ENCODE measurements around the gene TUT4. TPM values are rescaled to one million over a fixed set of nuclear protein-coding genes. Genes with fewer than 3 reads are reported as not detected.

TUT4 gene
- total RNA-seq, 1 donor from 2014 or later: 17.6 TPM

DNA sequence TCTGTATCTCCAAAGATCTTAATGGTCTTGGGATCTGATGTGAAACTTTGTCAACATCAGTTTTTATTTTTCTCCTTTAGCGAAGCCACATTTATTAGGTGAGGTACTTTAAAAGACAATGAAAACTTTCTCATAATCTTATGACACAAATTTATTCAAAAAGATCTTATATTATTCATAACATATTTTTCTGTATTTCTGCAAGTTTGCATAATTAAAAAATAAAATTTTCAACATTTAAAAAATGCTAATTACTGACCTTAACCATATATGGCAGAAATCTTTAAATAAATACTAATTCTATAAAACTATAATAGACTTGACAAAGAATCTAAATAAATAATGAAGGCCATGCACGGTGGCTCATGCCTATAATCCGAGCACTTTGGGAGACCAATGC lies 75.9 kb downstream of the TUT4 start:
- peaks cover 4% of the 10 kb centered on the region for H3K36me3 ChIP-seq (ENCODE audit: control insufficient read depth, insufficient read depth, low read length)
- TF ChIP-seq, protein P1, sequence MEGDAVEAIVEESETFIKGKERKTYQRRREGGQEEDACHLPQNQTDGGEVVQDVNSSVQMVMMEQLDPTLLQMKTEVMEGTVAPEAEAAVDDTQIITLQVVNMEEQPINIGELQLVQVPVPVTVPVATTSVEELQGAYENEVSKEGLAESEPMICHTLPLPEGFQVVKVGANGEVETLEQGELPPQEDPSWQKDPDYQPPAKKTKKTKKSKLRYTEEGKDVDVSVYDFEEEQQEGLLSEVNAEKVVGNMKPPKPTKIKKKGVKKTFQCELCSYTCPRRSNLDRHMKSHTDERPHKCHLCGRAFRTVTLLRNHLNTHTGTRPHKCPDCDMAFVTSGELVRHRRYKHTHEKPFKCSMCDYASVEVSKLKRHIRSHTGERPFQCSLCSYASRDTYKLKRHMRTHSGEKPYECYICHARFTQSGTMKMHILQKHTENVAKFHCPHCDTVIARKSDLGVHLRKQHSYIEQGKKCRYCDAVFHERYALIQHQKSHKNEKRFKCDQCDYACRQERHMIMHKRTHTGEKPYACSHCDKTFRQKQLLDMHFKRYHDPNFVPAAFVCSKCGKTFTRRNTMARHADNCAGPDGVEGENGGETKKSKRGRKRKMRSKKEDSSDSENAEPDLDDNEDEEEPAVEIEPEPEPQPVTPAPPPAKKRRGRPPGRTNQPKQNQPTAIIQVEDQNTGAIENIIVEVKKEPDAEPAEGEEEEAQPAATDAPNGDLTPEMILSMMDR (IDR thresholded peaks at IDR 0.05; ENCODE audit: insufficient read depth, low read length, severe bottlenecking): no peak
- H3K27me3 ChIP-seq (ENCODE audit: control insufficient read depth, insufficient read depth, low read length): no peaks in the 10 kb centered on the region
- FAIRE-seq (no peak), DNase-seq (ENCODE audit: low read depth) (no peak)
- H3K4me3 ChIP-seq (ENCODE audit: low read depth, low read length): no peak overlapping the region

DNA sequence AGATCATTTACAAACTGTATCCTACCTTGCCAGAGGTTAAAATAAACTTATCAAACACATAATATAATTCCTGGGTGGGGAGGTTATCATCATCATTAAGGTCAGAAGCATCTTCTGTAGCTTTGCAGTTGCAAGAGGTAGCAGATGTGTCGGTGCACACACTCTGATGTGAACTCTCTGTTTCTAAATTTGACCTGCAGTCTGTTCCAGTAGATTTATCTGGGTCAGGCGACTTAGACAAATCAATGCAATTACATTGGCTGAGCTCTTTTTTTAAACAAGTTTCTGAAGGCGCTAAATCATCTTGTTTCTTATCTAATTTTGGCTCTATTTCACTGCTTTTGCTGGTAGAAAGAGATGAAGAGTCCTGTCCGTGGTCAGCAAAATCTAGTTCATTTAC lies 78.1 kb downstream of the TUT4 start:
- DNase-seq (ENCODE audit: low read depth): no peak
- FAIRE-seq: no peak
- Histone ChIP-seq H3K27me3 (ENCODE audit: control insufficient read depth, insufficient read depth, low read length) (no peaks in the 10 kb centered on the region), H3K36me3 (ENCODE audit: control insufficient read depth, insufficient read depth, low read length) (peaks cover 4% of the 10 kb centered on the region), H3K4me3 (ENCODE audit: low read depth, low read length) (no peak overlapping the region)
- TF ChIP-seq, protein P1 (IDR thresholded peaks at IDR 0.05; ENCODE audit: insufficient read depth, low read length, severe bottlenecking): no peak

DNA sequence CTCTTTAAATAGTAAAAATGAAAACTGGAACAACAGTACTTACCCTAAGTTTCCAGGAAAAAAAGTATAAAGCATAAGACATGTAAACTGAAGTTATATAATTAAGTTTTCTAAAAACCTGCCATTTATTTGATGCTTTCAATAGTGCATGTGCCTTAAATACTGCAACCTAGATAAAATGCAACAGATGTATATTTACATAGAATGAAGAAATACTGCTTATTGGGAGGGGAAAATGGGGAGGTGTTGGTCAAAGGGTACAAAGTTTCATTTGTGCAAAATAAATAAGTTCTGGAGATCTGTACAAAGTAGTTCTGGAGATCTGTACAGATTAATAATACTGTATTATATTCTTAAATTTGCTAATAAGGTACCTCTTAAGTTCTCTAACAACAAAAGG lies 79.9 kb downstream of the TUT4 start:
- Histone ChIP-seq H3K4me3 (ENCODE audit: low read depth, low read length) (no peak overlapping the region), H3K27me3 (ENCODE audit: control insufficient read depth, insufficient read depth, low read length) (no peaks in the 10 kb centered on the region), H3K36me3 (ENCODE audit: control insufficient read depth, insufficient read depth, low read length) (peaks cover 3% of the 10 kb centered on the region)
- FAIRE-seq: no peak
- DNase-seq (ENCODE audit: low read depth): no peak
- TF ChIP-seq, protein P1 (IDR thresholded peaks at IDR 0.05; ENCODE audit: insufficient read depth, low read length, severe bottlenecking): no peak

DNA sequence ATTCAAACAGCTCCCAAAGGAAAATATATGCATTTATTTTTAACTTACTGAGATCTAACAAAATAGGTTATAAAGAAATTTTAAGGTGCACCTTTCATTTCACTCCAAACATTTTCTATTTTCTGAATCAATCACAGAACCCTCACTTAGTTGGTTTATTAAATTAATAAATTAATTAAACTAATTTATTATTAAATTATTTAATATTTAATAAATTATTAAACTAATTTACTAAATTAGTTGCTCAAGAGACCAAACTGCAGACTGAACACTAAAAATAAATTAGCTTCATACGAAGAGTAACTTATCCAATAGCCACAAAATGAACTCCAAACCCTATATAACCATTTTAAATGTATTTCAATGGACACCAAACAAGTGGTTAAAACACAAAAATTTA lies 80.5 kb downstream of the TUT4 start:
- DNase-seq (ENCODE audit: low read depth) (no peak), FAIRE-seq (no peak)
- TF ChIP-seq, protein P1 (IDR thresholded peaks at IDR 0.05; ENCODE audit: insufficient read depth, low read length, severe bottlenecking): no peak
- Histone ChIP-seq H3K27me3 (ENCODE audit: control insufficient read depth, insufficient read depth, low read length) (no peaks in the 10 kb centered on the region), H3K4me3 (ENCODE audit: low read depth, low read length) (no peak overlapping the region), H3K36me3 (ENCODE audit: control insufficient read depth, insufficient read depth, low read length) (peaks cover 1% of the 10 kb centered on the region)

DNA sequence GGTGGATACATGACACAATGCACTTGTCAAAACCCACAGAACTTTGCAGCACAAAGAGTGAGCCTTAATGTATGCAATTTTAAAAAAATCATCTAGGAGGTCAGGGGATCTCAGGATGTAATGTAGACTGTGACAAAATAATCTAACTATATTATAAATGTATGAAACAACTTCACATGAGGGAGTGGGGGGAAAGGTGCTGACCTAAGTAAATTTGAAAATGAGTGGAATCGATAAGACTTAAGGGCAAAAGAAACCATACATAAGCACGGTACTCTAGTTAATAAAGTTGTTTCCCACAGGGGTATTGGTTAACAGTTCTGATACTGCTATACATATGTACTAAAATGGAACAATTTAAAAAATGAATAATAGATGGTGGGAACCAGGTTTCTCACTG lies 83.8 kb downstream of the TUT4 start:
- no peaks in the 10 kb centered on the region for H3K27me3 ChIP-seq (ENCODE audit: control insufficient read depth, insufficient read depth, low read length)
- H3K36me3 ChIP-seq (ENCODE audit: control insufficient read depth, insufficient read depth, low read length): no peaks in the 10 kb centered on the region
- DNase-seq (ENCODE audit: low read depth) (no peak), FAIRE-seq (no peak)
- no peak overlapping the region for H3K4me3 ChIP-seq (ENCODE audit: low read depth, low read length)
- TF ChIP-seq, protein P1 (IDR thresholded peaks at IDR 0.05; ENCODE audit: insufficient read depth, low read length, severe bottlenecking): no peak

DNA sequence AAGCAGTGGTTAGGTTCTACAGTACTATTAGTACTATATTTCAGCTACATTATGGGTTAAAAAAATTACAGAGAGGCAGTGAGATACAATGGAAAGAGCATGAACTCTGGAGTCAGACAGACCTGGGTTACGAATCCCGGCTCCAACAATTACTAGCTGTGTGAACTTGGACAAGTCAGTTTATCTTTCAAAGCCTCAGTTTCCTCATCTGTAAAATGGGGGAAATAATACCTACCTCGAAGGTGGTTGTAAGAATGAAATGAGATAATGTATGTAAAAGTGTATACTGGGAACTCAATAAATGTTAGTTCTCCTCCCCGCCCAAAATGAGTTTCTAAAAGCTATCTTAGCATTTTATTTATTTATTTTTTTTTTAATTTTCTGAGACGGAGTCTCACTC lies 89.0 kb downstream of the TUT4 start:
- Histone ChIP-seq H3K4me3 (ENCODE audit: low read depth, low read length) (no peak overlapping the region), H3K36me3 (ENCODE audit: control insufficient read depth, insufficient read depth, low read length) (no peaks in the 10 kb centered on the region), H3K27me3 (ENCODE audit: control insufficient read depth, insufficient read depth, low read length) (no peaks in the 10 kb centered on the region)
- no peak for DNase-seq (ENCODE audit: low read depth)
- FAIRE-seq: no peak
- TF ChIP-seq, protein P1 (IDR thresholded peaks at IDR 0.05; ENCODE audit: insufficient read depth, low read length, severe bottlenecking): no peak
